ENCODE data around the gene ADCY2.

ADCY2 gene

DNA sequence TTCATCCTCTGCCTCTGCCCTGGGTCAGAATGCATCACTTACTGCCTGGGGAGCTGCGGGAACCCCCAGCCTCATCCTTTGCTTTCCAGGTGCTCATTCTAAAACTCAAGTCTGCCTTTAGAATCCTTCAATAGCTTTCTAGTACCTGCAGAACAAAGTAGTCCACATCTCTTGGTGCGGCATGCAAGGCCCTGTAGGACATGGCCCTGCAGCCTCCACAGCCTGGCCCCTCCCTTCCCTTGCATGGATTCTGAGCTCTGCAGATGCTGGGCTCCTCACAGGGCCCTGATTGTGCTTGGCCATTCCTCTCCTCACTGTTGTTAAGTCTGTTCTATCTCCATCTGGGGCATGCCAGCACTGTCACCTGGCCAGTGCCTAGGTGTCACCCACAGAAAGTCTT, 141.6 kb downstream of the ADCY2 start:
- Histone ChIP-seq H3K27ac (ENCODE audit: low read depth, low read length) (no peak overlapping the region), H3K9me2 (replicated peaks; ENCODE audit: control insufficient read depth, low read length) (no peaks in the 10 kb centered on the region), H3K79me2 (ENCODE audit: control insufficient read depth, low read length) (no peaks in the 10 kb centered on the region), H3K4me1 (ENCODE audit: control insufficient read depth, low read length) (no peaks in the 10 kb centered on the region), H3K9me3 (ENCODE audit: control insufficient read depth, insufficient read depth, low read length) (no peaks in the 10 kb centered on the region), H3K27me3 (ENCODE audit: control insufficient read depth, low read length) (no peaks in the 10 kb centered on the region), H3K4me3 (ENCODE audit: low read length) (no peak overlapping the region), H3F3A (ENCODE audit: control insufficient read depth, insufficient read depth) (no peaks in the 10 kb centered on the region), H4K20me1 (ENCODE audit: control insufficient read depth, insufficient read depth, low read depth, low read length) (no peaks in the 10 kb centered on the region), H3K36me3 (ENCODE audit: control insufficient read depth, low read length) (no peaks in the 10 kb centered on the region), H3K4me2 (ENCODE audit: low read length) (no peak overlapping the region)
- TF ChIP-seq, protein P1, sequence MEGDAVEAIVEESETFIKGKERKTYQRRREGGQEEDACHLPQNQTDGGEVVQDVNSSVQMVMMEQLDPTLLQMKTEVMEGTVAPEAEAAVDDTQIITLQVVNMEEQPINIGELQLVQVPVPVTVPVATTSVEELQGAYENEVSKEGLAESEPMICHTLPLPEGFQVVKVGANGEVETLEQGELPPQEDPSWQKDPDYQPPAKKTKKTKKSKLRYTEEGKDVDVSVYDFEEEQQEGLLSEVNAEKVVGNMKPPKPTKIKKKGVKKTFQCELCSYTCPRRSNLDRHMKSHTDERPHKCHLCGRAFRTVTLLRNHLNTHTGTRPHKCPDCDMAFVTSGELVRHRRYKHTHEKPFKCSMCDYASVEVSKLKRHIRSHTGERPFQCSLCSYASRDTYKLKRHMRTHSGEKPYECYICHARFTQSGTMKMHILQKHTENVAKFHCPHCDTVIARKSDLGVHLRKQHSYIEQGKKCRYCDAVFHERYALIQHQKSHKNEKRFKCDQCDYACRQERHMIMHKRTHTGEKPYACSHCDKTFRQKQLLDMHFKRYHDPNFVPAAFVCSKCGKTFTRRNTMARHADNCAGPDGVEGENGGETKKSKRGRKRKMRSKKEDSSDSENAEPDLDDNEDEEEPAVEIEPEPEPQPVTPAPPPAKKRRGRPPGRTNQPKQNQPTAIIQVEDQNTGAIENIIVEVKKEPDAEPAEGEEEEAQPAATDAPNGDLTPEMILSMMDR (IDR thresholded peaks at IDR 0.05; ENCODE audit: low read depth, low read length, poor library complexity, severe bottlenecking), result no peak
- no peak for TF ChIP-seq EZH2phosphoT487 (IDR thresholded peaks at IDR 0.05; ENCODE audit: borderline replicate concordance, low read length)

DNA sequence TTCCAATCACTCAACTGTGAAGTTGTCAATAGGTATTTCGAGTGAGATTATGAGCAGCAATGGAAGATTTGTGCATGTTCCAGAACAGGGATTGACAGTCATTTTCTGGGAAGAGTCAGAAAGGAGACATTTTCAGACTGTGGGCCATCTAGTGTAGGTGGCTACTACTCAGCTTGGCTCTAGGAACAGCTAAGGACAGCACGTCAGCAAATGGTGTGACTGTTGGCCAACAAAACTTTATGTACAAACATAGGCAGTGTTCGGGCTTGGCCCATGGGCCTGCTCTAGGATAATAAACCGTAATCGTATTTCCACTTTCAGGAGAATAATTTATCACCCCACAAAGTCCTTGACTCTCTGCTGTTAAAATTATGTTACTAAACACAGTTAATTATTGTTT, 143.6 kb downstream of the ADCY2 start:
- H3K9me2 ChIP-seq (replicated peaks; ENCODE audit: control insufficient read depth, low read length), result no peaks in the 10 kb centered on the region
- H3K27me3 ChIP-seq (ENCODE audit: control insufficient read depth, low read length), result no peaks in the 10 kb centered on the region
- H3K79me2 ChIP-seq (ENCODE audit: control insufficient read depth, low read length), result no peaks in the 10 kb centered on the region
- H4K20me1 ChIP-seq (ENCODE audit: control insufficient read depth, insufficient read depth, low read depth, low read length), result no peaks in the 10 kb centered on the region
- no peak for TF ChIP-seq EZH2phosphoT487 (IDR thresholded peaks at IDR 0.05; ENCODE audit: borderline replicate concordance, low read length)
- no peaks in the 10 kb centered on the region for H3K36me3 ChIP-seq (ENCODE audit: control insufficient read depth, low read length)
- no peaks in the 10 kb centered on the region for H3K4me1 ChIP-seq (ENCODE audit: control insufficient read depth, low read length)
- no peak overlapping the region for H3K4me3 ChIP-seq (ENCODE audit: low read length)
- no peaks in the 10 kb centered on the region for H3F3A ChIP-seq (ENCODE audit: control insufficient read depth, insufficient read depth)
- no peak overlapping the region for H3K4me2 ChIP-seq (ENCODE audit: low read length)
- no peak overlapping the region for H3K27ac ChIP-seq (ENCODE audit: low read depth, low read length)
- H3K9me3 ChIP-seq (ENCODE audit: control insufficient read depth, insufficient read depth, low read length), result no peaks in the 10 kb centered on the region

DNA sequence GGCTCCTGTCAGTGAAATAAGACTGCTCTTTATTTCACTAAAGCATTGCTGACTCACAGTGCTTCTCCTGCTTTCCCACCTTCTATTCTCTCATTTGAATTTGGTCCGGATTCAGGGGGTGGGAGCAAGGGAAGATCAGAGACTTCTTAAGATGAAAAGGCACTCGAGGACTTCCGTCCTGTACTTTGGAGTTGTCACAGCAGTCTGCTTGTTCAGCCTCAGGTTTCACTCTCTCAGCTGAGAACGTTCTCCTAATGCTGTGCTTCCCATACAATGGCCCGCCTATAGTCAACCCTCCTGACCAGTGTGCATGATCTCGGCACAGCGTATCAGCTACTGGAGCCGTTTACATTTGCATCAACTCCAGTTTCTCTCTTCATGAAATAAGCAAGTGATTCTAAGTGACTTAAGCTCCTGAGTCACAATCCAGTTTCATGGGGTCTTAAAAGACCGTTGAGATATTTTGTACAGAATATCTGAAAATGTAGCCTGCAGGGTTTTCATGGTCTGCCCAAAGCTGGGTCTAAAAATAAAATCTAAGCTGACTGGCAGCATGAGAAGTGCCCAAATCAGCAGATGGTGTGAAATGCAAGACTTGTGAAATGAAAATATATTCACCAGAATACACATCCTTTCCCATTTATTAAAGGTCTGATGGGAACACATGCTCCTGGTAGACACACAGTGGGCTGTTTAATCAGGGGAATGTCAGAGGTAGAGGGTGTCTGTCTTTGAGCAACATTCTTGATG, 145.0 kb downstream of the ADCY2 start:
- Histone ChIP-seq H3K9me2 (replicated peaks; ENCODE audit: control insufficient read depth, low read length) (no peaks in the 10 kb centered on the region), H4K20me1 (ENCODE audit: control insufficient read depth, insufficient read depth, low read depth, low read length) (no peaks in the 10 kb centered on the region), H3K9me3 (ENCODE audit: control insufficient read depth, insufficient read depth, low read length) (no peaks in the 10 kb centered on the region), H3K36me3 (ENCODE audit: control insufficient read depth, low read length) (no peaks in the 10 kb centered on the region), H3K4me3 (ENCODE audit: low read length) (no peak overlapping the region), H3K4me1 (ENCODE audit: control insufficient read depth, low read length) (no peaks in the 10 kb centered on the region), H3K27ac (ENCODE audit: low read depth, low read length) (no peak overlapping the region), H3F3A (ENCODE audit: control insufficient read depth, insufficient read depth) (no peaks in the 10 kb centered on the region), H3K4me2 (ENCODE audit: low read length) (no peak overlapping the region), H3K27me3 (ENCODE audit: control insufficient read depth, low read length) (no peaks in the 10 kb centered on the region), H3K79me2 (ENCODE audit: control insufficient read depth, low read length) (no peaks in the 10 kb centered on the region)
- no peak for TF ChIP-seq EZH2phosphoT487 (IDR thresholded peaks at IDR 0.05; ENCODE audit: borderline replicate concordance, low read length)
- TF ChIP-seq, protein P1 (IDR thresholded peaks at IDR 0.05; ENCODE audit: low read depth, low read length, poor library complexity, severe bottlenecking), result no peak

DNA sequence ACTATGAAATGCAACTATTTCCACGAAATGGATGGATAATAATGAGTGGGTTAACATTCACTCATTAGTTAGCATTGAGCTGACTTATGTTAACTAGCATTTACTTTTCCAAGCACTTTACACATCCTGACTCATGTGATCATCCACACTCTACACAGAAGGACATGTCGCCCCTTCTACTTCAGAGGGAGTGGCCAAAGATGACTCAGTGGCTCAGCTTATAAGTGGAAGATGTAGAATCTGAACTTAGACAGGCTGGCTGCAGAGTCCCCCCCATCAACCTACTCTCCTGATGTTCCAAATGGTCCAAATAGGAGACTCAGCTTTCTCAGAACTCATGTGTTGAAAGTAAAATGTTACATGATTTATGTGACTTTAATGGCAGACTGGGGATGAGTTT, 146.0 kb downstream of the ADCY2 start:
- Histone ChIP-seq H4K20me1 (ENCODE audit: control insufficient read depth, insufficient read depth, low read depth, low read length) (no peaks in the 10 kb centered on the region), H3K4me3 (ENCODE audit: low read length) (no peak overlapping the region), H3K4me2 (ENCODE audit: low read length) (no peak overlapping the region), H3K79me2 (ENCODE audit: control insufficient read depth, low read length) (no peaks in the 10 kb centered on the region), H3F3A (ENCODE audit: control insufficient read depth, insufficient read depth) (no peaks in the 10 kb centered on the region), H3K27ac (ENCODE audit: low read depth, low read length) (no peak overlapping the region), H3K36me3 (ENCODE audit: control insufficient read depth, low read length) (no peaks in the 10 kb centered on the region), H3K27me3 (ENCODE audit: control insufficient read depth, low read length) (no peaks in the 10 kb centered on the region), H3K4me1 (ENCODE audit: control insufficient read depth, low read length) (no peaks in the 10 kb centered on the region), H3K9me2 (replicated peaks; ENCODE audit: control insufficient read depth, low read length) (no peaks in the 10 kb centered on the region), H3K9me3 (ENCODE audit: control insufficient read depth, insufficient read depth, low read length) (no peaks in the 10 kb centered on the region)
- TF ChIP-seq EZH2phosphoT487 (IDR thresholded peaks at IDR 0.05; ENCODE audit: borderline replicate concordance, low read length), result no peak
- TF ChIP-seq, protein P1 (IDR thresholded peaks at IDR 0.05; ENCODE audit: low read depth, low read length, poor library complexity, severe bottlenecking), result no peak

Data from DOHH2 (cell line).